SU-DHL-6 (cell line): ENCODE results near the gene AQP9.

Source experiments
- H2AFZ ChIP-seq: fragments of 200-600 bp; sonication (generic); 2 replicates; pipeline ENCODE4 v1.6.1; 2014; ENCODE audit warnings: low read depth, mild to moderate bottlenecking, moderate library complexity, mixed read lengths, antibody characterized with exemption, low read length; ENCODE audit not compliant: severe bottlenecking
- H3F3A ChIP-seq: fragments of 200-600 bp; shearing (Covaris generic); 2 replicates; pipeline ENCODE4 v1.6.0; 2016; ENCODE audit warnings: antibody characterized with exemption, mild to moderate bottlenecking; ENCODE audit not compliant: insufficient read depth
- H3K27ac ChIP-seq: fragments of 200-600 bp; sonication (generic); 2 replicates; pipeline ENCODE4 v1.5.1; 2016; ENCODE audit warnings: low read depth, mild to moderate bottlenecking, low read length, moderate library complexity, mixed read lengths
- H3K27me3 ChIP-seq: fragments of 200-600 bp; sonication (generic), shearing (Covaris generic); 2 replicates; pipeline ENCODE4 v1.6.0; 2014; ENCODE audit warnings: mild to moderate bottlenecking, low read length
- H3K36me3 ChIP-seq: fragments of 200-600 bp; sonication (generic); 2 replicates; pipeline ENCODE4 v1.6.1; 2014; ENCODE audit warnings: mild to moderate bottlenecking, low read length, mixed read lengths
- H3K4me2 ChIP-seq: fragments of 300-600, 200-600 bp; shearing (Covaris generic), sonication (generic); 2 replicates; pipeline ENCODE4 v1.6.0; 2014; ENCODE audit warnings: low read length, low read depth, mild to moderate bottlenecking; ENCODE audit not compliant: poor library complexity, severe bottlenecking
- H3K4me3 ChIP-seq: fragments of 200-600 bp; sonication (generic); 2 replicates; pipeline ENCODE4 v1.5.1; 2014; ENCODE audit warnings: antibody characterized with exemption, low read length, mild to moderate bottlenecking, mixed read lengths; ENCODE audit not compliant: insufficient read depth, poor library complexity, severe bottlenecking
- H3K79me2 ChIP-seq: fragments of 200-600 bp; sonication (generic); 2 replicates; pipeline ENCODE4 v1.6.1; 2014; ENCODE audit warnings: mild to moderate bottlenecking, low read length, moderate library complexity; ENCODE audit not compliant: insufficient read depth
- H3K9ac ChIP-seq: fragments of 200-600 bp; sonication (generic); 2 replicates; pipeline ENCODE4 v1.7.0; 2014; ENCODE audit warnings: mild to moderate bottlenecking, low read length
- H3K9me2 ChIP-seq: fragments of 200-600 bp; sonication (generic); replicated peaks from 2 replicates; pipeline ENCODE4 v1.6.1; 2014; ENCODE audit warnings: low read length; ENCODE audit not compliant: insufficient read depth
- H3K9me3 ChIP-seq: fragments of 200-600 bp; sonication (generic); 2 replicates; pipeline ENCODE4 v1.6.1; 2014; ENCODE audit warnings: low read length, mixed read lengths; ENCODE audit not compliant: insufficient read depth
- H4K20me1 ChIP-seq: fragments of 200-600 bp; sonication (generic); 2 replicates; pipeline ENCODE4 v1.6.1; 2014; ENCODE audit warnings: low read depth, mild to moderate bottlenecking, antibody characterized with exemption, low read length, moderate library complexity, mixed read lengths
- CTCF ChIP-seq: fragments of 200-600 bp; sonication (generic); IDR thresholded peaks from one replicate; pipeline ENCODE4 v1.5.1; 2017; ENCODE audit warnings: antibody characterized with exemption, mild to moderate bottlenecking, low read length, moderate library complexity; ENCODE audit not compliant: insufficient read depth, poor library complexity, severe bottlenecking
- EZH2phosphoT487 ChIP-seq: fragments of 200-600 bp; sonication (generic), shearing (Covaris generic); conservative IDR thresholded peaks from 2 replicates; pipeline ENCODE4 v1.6.1; 2018; ENCODE audit warnings: mild to moderate bottlenecking, antibody characterized with exemption, low read length, moderate library complexity, mixed read lengths

AQP9 gene

GRCh38 chr15:58212909-58213526 lies 74.8 kb downstream of the AQP9 start:
- Histone ChIP-seq H2AFZ (no peak overlapping the region), H3K36me3 (no peaks in the 10 kb centered on the region), H3K4me2 (no peak overlapping the region), H3K27ac (no peak overlapping the region), H3K9me3 (no peaks in the 10 kb centered on the region), H3K9me2 (no peaks in the 10 kb centered on the region), H3K9ac (no peak overlapping the region), H4K20me1 (no peaks in the 10 kb centered on the region), H3K79me2 (no peaks in the 10 kb centered on the region), H3K27me3 (no peaks in the 10 kb centered on the region), H3K4me3 (no peak overlapping the region), H3F3A (no peaks in the 10 kb centered on the region)
- TF ChIP-seq CTCF (peak; percentile 24), EZH2phosphoT487 (no peak)

GRCh38 chr15:58213587-58214338 lies 75.6 kb downstream of the AQP9 start:
- Histone ChIP-seq H3K4me2 (no peak overlapping the region), H4K20me1 (no peaks in the 10 kb centered on the region), H3K9ac (no peak overlapping the region), H3K36me3 (no peaks in the 10 kb centered on the region), H3K9me2 (no peaks in the 10 kb centered on the region), H3K27me3 (no peaks in the 10 kb centered on the region), H3K9me3 (no peaks in the 10 kb centered on the region), H3K4me3 (no peak overlapping the region), H3F3A (no peaks in the 10 kb centered on the region), H3K79me2 (no peaks in the 10 kb centered on the region), H3K27ac (no peak overlapping the region), H2AFZ (no peak overlapping the region)
- TF ChIP-seq EZH2phosphoT487 (no peak), CTCF (no peak)

- H3K9me2 ChIP-seq, result no peaks in the 10 kb centered on the region
- no peaks in the 10 kb centered on the region for H3K9me3 ChIP-seq
- no peak overlapping the region for H2AFZ ChIP-seq
- H3F3A ChIP-seq, result no peaks in the 10 kb centered on the region
- no peaks in the 10 kb centered on the region for H4K20me1 ChIP-seq
- H3K4me3 ChIP-seq, result no peak overlapping the region
- no peak overlapping the region for H3K4me2 ChIP-seq
- TF ChIP-seq CTCF (no peak), EZH2phosphoT487 (no peak)
- H3K36me3 ChIP-seq, result no peaks in the 10 kb centered on the region
- no peaks in the 10 kb centered on the region for H3K27me3 ChIP-seq
- H3K9ac ChIP-seq, result no peak overlapping the region
- H3K27ac ChIP-seq, result no peak overlapping the region
- H3K79me2 ChIP-seq, result no peaks in the 10 kb centered on the region
These were observed 76.6 kb downstream of the AQP9 start for GRCh38 chr15:58214591-58215340.
